ENCODE measurements around the gene RMDN2.
"Not testable (repeated sequence)": the region's sequence is repeated elsewhere in the genome, so short reads cannot be mapped to it uniquely, and the experiment has no call there.

The RMDN2 gene

DNA sequence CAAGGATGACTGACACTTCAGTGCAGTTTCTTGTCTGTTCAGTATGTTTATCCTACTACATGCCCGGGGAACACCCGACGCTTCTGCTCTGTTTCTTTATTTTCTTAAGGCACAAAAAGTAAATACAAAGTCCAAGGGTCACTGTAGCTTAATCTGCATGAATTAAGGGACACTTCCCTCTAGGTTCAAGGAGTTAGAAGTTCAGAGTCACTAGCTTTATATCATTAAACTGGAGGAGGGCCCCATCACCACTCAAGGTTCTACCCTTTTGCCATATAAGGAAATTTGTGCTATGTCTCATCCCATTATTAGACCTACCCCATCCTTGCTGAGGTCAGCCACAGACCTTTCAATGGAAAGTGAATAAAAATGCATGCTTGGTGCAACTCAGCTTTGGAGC lies 27.6 kb upstream of the RMDN2 start:
- DNase-seq (ENCODE audit: low read depth): no peak

DNA sequence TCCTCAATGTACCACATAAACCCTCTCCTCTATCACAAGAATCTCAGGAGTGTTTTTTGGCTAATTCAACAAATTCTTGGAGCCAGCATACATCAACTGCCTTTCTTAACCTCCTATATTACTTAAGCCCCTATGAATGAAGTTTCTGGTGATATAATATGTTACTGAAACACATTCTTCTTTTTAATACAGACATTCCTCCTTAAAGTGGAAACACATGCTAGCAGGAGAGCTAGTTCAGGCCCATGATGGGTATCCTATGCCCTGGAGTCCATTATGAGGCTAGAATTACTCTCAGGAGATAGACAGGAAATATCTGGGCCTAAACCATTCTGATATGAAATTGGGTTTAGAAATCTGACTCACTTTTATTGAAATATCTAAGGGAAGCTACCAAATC lies 26.6 kb upstream of the RMDN2 start:
- DNase-seq (ENCODE audit: low read depth): no peak

DNA sequence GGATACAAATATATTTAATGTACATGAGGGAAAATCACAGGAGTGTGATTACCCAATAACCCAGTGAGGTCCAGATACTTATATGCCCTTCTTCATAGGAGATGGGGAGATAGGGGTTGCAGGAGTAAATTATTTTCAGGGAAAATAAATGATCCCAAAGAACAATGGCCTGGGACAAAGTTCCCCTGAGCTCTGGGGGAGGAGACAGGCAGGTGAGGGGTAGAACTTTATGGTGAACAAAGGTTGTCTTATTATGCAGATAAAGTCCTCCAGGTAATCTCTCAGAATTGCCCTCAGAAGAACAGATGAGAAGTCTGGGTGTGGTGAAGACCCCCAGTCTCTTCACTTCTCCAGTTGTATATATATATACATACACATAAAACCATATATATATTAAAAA lies 22.1 kb upstream of the RMDN2 start:
- no peak for DNase-seq (ENCODE audit: low read depth)

DNA sequence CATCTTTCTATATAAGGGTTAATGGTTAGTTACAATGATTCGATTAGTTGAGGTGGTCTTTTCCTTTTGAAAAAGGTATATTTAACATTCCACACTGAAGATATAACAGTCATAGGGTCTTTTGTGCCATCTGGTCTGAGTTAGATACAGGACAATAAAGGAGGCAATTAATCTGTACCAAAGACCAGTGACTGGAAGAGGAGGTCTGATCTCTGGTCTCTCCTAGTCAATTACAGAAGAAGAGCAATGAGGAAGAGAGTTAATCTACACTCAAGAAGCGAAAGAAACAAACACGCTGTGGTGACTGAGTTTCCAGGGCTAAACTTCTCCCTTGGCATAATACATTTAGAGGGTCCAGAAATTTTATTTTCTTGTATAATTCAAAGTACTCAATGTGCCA lies 20.7 kb upstream of the RMDN2 start:
- no peak for DNase-seq (ENCODE audit: low read depth)

DNA sequence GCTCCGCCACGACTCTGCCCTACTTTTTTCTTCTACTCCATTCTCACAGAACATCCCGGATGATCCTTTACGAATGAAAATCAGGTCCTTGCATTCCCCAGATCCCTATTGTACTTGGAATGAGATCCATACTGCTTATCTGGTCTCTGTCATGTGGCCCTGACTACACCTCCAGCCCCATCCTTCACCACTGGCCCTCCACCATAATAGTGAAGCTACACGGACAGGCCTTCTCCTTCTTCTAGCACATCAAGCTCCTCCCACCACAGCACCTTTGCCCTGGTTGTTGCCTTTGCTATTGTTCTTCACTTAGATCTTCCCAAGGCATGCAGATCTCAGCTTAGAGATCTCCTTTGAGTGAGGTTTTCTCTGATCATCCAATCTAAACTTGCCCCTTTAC lies 20.1 kb upstream of the RMDN2 start:
- no peak for DNase-seq (ENCODE audit: low read depth)

DNA sequence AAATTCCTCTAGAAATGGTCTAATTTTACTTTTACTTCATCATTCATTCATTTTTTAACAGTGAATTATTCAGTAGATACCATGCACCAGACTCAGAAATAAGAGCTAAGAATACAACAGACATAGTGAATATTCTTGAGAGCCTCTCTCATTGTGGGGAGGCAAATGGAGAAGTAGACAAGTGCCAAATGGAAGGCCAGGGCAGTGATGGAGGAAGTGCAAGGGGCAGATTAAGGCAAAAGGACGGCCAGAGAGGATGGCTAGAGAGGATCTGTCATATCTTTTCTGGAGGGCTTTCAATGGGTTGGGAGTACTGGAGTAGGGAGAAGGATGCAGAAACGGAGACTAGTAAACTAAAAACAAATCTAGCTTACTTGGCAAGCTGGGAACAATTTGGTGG lies 19.0 kb upstream of the RMDN2 start:
- DNase-seq (ENCODE audit: low read depth): no peak

DNA sequence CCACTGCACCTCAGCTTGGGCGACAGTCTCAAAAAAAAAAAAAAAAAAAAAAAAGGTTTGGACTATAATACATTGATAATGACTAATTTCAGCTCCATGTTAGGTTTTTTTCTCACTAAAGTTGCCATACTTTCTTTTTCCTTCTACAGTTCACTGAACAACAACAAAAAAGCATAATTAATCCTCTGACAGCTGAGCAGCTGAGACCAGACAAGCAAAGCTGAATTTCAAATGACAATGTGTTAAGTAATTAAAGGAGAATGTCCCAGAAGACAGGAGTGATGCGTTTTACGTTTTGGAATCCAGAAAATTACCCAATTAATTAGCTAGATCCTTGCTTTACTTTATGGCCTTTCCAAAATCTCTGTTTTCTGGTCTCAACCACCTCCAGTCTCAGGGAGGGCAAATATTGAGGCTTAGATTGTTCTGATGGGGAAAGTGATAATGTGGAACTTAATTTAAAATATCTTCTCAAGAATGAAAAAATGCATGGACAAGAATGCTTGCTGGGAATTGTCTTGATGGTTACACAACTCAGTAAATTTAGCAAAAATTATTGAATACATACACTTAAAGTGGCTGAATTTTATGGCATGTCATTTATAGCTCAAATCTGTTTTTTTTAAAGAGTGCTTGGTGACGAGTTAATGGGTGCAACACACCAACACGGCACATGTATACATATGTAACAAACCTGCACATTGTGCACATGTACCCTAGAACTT lies 17.4 kb upstream of the RMDN2 start:
- no peak for DNase-seq (ENCODE audit: low read depth)

DNA sequence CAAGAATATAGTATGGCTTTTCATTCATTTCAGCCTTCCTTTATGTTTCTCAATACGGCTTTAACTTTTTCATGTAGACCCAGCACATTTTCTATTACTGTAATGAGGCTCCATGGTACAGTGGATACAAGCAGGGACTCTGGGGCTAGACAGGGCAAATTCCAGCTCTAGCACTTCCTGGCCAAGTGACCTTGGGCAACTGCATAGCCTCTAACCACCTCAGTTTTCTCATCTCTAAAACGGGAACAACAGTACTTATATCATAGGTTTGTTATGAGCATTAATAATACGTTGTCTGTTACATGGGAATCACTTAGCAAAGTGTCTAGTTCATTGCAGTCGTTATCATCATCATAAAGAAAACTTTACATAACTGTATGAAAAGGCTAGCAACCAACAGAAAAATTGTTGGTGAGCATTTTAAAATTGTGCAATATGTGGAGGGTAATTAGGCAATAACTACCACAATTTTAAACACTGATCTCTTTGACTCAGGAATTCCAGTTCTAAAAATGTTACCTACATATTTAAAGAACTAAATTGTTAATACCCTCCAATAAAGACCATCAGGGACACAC lies 13.7 kb upstream of the RMDN2 start:
- DNase-seq (ENCODE audit: low read depth): no peak

DNA sequence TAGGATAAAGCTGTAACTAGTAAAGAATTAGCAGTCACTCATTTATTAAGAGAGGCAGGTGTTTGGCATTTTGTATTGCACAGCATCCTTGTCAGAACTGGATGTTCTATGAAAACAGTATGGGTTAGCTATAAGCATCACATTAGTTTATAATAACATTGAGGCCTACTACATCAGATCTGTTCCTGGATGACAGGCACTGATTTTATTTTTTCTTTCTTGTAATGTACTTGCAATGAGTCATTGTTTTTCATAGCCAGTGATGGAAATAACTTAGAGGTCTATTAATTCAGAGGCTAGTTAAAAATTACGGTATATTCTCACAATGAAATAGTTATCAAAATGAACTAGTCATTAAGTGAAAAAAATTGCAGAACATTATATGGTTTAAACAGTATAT lies 13.0 kb upstream of the RMDN2 start:
- DNase-seq (ENCODE audit: low read depth): no peak

DNA sequence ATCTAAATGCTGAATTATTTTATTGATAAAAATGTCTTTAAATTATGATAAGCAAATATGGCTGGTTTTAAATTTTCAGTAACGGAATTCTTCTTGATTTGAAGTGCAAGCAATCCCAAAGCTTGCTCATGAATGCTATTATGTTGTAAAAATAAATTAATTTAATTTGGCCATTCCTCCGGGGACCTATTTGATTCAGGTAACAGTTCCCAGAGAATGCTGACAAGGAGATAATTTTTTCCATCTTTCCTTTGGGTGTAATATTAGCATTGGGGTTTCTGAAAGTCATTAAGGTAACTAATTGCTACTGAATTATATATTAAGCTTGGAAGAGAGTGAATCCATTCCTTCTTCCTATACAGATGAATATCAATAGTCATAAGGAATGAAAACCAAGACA lies 12.5 kb upstream of the RMDN2 start:
- no peak for DNase-seq (ENCODE audit: low read depth)

DNA sequence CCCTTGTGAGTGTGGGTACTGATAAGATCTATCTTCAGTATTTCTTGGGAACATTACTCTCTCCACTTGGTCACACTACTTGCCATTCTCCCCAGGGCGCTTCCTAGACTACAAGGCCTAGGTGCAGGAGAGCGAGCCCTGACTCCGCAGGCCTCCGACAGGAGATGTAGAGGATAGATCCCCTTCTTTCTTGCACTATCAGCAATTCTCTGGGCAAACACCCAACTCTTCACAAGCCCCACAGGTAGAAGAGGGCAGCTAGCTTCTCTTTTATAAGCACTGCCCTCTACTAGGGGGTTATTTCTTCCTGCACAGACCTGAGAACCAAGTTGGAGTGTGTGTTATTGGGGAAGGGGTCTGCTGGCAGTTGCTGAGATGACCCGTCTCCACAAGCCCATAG lies 10.7 kb upstream of the RMDN2 start:
- DNase-seq (ENCODE audit: low read depth): no peak

DNA sequence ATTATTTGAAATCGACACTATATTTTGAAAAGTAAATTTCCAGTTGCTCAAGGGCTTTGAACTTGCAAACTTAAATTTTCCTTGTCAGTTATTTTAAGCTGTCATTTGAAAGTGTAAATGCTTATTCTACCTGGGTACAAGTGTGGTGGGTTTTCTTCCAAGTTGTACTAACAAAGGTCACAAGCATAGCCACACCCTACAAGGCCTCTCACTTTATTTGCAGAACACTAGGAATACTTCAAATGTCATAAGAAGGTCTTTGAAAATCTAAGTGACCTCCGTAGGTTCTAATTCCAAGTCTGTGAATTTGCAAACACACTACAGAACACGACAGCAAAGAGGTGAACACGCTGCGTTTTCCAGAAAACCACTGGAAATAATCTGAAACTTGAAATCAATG lies 9.3 kb upstream of the RMDN2 start:
- no peak for DNase-seq (ENCODE audit: low read depth)

DNA sequence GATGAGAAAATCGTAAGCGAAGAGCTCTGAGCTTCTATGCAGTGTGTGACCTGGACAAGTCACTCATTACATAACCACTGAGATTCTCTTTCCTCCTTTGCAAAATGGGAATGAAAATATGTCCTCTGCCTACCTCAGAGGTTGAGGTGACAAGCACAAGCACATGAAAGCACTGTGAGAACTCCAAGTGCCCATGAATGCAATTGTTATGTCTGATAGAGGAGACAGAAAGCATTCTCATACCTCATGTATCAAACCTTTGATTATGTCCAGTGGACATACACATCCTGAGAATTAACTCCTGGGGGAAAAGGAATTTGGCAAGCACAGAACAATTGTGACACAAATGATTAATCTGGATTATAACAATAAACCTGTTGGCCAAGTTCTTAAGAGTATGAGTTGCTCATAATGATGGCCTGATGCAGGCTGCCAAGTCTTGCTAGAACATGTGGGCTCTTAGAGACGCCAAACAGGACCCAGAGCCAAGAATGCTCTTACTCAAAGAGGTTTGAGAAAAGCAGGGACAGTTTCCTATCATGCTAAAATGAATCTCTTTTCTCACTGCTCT lies 8.5 kb upstream of the RMDN2 start:
- no peak for DNase-seq (ENCODE audit: low read depth)

DNA sequence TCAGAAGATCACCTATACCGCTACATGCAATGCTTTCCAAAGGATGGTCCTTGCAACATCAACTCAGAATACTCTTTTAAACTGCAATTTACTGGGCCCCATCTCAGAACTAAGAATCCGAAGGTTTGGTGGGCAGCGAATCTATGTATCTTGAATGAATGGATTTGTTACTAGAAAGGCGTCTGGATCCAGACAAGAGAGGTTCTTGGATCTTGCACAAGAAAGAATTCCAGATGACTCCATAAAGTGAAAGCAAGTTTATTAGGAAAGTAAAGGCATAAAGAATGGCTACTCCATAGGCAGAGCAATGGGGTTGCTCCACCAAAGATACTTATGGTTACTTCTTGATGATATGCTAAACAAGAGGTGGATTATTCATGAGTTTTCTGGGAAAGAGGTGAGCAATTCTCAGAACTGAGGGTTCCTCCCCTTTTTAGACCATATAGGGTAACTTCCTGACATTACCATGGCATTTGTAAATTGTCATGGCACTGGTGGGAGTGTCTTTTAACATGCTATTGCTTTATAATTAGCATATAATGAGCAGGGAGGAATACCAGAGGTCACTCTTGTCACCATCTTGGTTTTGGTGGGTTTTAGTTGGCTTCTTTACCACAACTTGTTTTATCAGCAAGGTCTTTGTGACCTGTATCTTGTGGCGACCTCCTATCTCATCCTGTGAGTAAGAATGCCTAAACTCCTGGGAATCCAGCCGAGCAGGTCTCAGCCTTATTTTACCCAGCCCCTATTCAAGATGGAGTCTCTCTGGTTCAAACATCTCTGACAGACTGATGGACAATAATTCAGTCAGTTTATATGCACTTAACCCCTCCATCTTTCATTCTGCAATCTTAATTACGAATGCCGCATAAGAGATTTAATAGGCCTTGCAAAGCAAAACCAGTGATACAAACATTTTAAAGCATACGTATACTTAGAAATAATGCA lies 7.5 kb upstream of the RMDN2 start:
- no peak for DNase-seq (ENCODE audit: low read depth)

DNA sequence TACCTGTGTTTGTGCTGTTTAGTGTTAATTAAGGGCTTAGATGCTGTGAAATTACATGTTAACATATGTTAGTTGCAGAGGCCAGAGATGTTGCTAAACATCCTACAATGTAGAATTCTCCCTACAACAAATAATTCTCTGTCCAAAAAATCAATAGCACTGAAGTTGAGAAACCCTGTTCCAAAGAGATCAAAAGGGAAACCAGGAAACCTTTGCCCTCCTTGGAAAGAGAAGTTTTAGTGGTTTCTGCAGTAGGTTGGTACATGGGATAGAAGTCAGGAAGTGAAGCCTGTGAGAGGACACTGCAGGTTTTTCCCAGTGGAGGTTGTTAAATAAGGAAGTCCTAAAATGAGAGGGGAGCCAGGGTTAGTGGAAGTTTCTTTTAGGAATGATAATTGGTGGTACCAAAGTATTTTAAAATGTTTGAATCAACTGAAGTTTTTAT lies 6.3 kb upstream of the RMDN2 start:
- DNase-seq (ENCODE audit: low read depth): no peak

DNA sequence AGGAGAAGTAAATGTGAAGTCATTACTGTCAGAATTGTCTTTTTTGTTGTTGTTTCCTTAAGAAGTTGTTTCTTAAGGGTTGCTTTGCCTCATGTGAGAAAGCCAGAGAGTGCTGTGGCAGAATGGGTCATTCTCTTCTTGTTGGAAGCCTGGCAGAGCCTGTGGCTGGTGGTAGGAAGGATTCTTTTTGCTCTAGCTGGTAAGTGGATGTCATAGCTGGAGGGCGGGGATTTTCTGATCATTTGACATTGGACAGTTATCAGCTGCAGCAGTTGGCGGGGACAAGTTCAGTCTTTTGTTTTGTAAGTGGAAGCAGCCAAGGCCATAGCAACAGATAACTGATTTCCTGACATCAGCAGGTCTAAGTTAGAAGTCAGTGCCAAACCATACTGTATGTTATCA lies 5.5 kb upstream of the RMDN2 start:
- no peak for DNase-seq (ENCODE audit: low read depth)

DNA sequence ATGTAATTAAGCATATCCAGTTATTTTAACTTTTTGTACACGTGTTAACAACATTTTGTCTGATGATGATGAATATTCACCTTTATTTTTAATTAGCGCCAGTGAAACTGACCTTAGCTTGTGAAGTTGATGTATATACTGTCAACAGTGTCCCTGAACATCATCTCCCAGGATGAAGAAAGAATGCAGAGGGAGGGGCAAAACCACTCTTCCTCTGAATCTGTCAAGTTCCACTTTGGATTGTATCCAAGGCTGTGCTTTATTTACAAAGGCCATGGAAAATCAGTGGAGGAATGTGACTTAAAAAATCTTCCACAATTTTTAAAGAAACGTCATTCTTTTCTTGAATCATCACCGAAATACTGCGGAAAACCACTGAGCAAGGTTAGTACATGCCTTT lies 4.5 kb upstream of the RMDN2 start:
- no peak for DNase-seq (ENCODE audit: low read depth)

DNA sequence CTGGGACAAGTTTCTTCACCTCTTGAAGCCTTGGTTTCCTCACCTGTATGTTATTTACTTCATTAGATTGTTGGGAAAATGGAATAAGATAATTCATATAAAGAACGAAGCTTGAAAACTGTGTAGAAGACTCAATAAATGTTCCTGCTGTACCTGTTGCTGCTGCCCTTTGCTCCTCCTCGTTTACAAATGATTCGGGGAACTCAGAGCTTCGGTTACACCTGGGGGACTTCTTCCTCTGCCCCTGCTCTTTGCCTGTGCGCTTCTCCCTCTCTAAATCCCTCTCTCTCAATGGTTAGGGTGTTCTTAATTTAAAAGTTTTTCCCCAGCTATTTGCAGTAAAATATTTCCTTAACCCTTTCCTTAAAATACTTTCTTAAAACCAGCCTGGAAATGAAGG lies 3.3 kb upstream of the RMDN2 start:
- DNase-seq (ENCODE audit: low read depth): no peak

DNA sequence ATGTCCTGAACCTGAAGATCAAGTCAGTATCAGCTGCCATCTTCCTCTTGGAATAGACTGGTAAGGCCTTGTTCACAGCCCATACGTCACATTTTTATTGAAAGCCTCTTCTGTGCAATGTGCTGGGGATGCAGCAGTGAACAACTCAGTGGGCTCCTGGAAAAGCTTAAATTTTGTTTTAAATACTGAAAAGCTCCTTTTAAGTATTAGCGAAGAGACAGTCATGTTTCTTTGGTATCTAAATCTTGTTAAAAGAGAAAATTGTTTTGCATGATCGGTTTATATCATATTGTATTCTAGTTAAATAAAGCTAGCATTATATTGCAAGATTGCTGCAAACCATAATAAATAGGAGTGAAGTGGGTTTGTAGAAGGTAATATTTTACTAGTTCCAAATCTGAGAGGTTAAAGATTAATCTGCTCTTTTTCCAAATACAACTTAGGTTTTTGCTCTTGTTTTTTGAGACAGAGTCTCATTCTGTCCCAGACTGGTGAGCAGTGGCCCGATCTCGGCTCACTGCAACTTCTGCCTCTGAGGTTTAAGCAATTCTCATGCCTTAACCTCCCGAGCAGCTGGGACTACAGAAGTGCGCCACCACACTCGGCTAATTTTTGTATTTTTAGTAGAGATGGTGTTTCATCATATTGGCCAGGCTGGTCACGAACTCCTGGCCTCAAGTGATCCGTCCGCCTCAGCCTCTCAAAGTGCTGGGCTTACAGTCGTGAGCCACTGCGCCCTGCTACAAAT lies 1.6 kb upstream of the RMDN2 start:
- no peak for DNase-seq (ENCODE audit: low read depth)

DNA sequence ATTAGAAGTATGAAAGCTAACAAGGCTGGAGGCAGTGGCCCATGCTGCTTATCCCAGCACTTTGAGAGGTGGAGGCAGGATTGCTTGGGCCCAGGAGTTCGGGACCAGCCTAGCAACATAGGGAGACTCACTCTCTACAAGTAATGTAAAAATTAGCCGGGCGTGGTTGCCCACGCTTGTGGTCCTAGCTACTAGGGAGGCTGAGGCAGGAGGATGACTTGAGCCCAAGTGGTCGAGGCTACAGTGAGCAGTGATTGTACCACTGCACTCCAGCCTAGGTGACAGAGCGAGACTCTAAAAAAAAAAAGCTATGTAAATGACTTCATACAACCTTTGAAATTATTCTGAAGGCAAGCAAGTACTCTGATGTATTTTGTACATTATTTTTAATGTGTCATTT lies 1.5 kb downstream of the RMDN2 start:
- DNase-seq (ENCODE audit: low read depth): no peak

DNA sequence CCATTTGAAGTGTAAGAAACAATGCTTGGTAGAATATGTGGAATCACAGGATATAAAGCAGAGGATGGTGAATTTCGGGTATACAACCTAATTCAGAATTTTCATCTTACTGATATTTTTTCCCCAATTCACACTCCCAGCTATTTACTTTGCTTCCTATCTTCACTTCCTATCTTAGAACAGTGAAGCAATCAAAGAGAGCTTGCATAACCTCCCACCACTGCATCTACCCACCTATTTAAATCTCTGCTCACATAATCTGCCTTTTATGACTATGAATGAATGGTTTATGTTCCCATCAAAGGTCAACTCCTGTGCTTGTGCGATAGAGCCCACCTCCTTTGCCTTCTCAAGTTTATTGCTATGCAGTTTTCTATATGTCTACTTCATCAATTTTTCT lies 3.3 kb downstream of the RMDN2 start:
- DNase-seq (ENCODE audit: low read depth): no peak

DNA sequence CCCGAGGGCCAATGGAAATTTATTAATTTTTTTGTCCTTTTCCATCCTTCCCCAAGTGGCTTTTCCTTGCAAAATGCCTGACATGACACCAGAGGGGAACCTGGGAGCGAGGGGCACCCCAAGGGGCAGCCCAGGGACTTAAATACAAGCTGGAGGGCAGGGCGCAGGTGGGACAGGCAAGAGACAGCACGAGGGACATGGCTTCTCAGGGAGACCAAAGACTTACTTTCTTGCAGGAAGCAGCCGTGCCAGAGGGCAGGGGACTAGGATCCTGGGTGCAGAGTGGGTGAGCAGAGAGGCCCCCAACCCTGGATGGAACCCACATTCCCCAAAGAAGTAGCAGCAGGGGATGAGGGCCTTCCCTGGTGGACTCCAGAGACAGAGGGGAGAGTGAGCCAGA lies 5.3 kb downstream of the RMDN2 start:
- DNase-seq (ENCODE audit: low read depth): not testable (repeated sequence)

Measured in stimulated activated CD8-positive, alpha-beta memory T cell treated with anti-CD3 and anti-CD28 coated beads, Interleukin-12 subunit alpha, Interleukin-12 subunit beta, amount 100 ng/mL, for 1 hour (primary cell).